ENCODE measurements around the gene TUBGCP3. TPM values are rescaled to one million over a fixed set of nuclear protein-coding genes. Genes with fewer than 3 reads are reported as not detected.
A peak's percentile ranks its signal among the peaks of the same experiment; 100 is the strongest.

Gene TUBGCP3
- total RNA-seq, 1 donor from 2014 or later: 37.4 TPM

DNA sequence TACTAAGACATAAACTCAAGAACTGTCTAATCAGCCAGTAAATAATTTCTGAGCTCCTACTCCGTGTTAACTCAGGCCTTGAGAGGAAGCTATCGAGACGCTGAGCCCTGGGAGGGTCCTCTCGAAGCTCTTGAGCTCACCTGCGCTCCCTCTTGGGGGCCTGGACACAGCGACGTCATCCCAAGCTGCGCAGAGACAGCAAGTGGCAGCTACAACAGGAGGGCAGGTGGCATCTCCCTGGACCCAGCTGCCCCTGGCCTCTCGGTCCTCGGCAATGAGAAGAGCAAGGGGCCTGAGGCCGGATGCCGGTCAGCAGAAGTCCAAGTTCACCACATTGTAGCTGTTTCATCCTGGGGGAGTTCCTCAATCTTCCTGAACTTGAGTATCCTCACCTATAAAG is 30.5 kb upstream of the TUBGCP3 start:
- Mint-ChIP-seq H3K27me3 (ENCODE audit: low read depth) (peaks cover 29% of the 10 kb centered on the region), H3K36me3 (no peaks in the 10 kb centered on the region), H3K4me1 (peaks cover 5% of the 10 kb centered on the region), H3K4me3 (no peak overlapping the region), H3K27ac (no peak overlapping the region), H3K9me3 (no peaks in the 10 kb centered on the region)
- no peak for TF ChIP-seq CTCF (IDR thresholded peaks at IDR 0.05; ENCODE audit: unreplicated experiment)
- DNase-seq (ENCODE audit: low spot score in 2 of 2, unreplicated experiment in 2 of 2): no peak

- Mint-ChIP-seq H3K36me3 (no peaks in the 10 kb centered on the region), H3K27me3 (ENCODE audit: low read depth) (peaks cover 29% of the 10 kb centered on the region), H3K27ac (no peak overlapping the region), H3K9me3 (no peaks in the 10 kb centered on the region), H3K4me1 (peaks cover 5% of the 10 kb centered on the region), H3K4me3 (no peak overlapping the region)
- TF ChIP-seq CTCF (IDR thresholded peaks at IDR 0.05; ENCODE audit: unreplicated experiment): no peak
- DNase-seq (ENCODE audit: low spot score in 2 of 2, unreplicated experiment in 2 of 2): no peak
Observed at GRCh38 chr13:112617754-112618375, 29.9 kb upstream of the TUBGCP3 start.

GRCh38 chr13:112616586-112617362 is 28.8 kb upstream of the TUBGCP3 start:
- H3K36me3 Mint-ChIP-seq: no peaks in the 10 kb centered on the region
- TF ChIP-seq CTCF (IDR thresholded peaks at IDR 0.05; ENCODE audit: unreplicated experiment): peak; percentile 32
- no peak overlapping the region for H3K4me3 Mint-ChIP-seq
- no peak overlapping the region for H3K27ac Mint-ChIP-seq
- no peaks in the 10 kb centered on the region for H3K9me3 Mint-ChIP-seq
- peaks cover 26% of the 10 kb centered on the region for H3K27me3 Mint-ChIP-seq (ENCODE audit: low read depth)
- no peak for DNase-seq (ENCODE audit: low spot score in 2 of 2, unreplicated experiment in 2 of 2)
- peaks cover 5% of the 10 kb centered on the region for H3K4me1 Mint-ChIP-seq

DNA sequence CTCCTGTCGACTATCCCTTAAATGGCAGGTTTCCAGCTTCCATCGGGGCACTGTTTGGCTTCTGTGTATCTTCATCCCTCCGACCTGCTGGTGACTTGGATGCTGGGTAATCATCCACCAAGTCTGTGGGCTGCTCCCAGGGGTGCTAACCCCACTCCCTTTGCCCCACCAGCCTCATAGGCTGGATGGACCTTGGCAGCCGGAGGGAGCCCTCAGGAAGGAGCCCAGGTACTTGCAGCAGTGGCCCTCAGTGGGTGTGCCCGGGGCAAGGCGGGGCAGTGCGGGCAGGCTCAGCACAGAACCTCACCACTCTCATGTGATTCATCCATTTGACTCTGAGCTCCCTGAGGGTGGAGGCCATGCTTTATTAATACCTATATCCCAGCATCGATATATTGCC is 27.4 kb upstream of the TUBGCP3 start:
- TF ChIP-seq CTCF (IDR thresholded peaks at IDR 0.05; ENCODE audit: unreplicated experiment): no peak
- Mint-ChIP-seq H3K9me3 (no peaks in the 10 kb centered on the region), H3K36me3 (no peaks in the 10 kb centered on the region)

GRCh38 chr13:112614835-112615234 is 26.9 kb upstream of the TUBGCP3 start:
- Mint-ChIP-seq H3K36me3 (no peaks in the 10 kb centered on the region), H3K9me3 (no peaks in the 10 kb centered on the region), H3K27ac (no peak overlapping the region), H3K27me3 (ENCODE audit: low read depth) (peaks cover 33% of the 10 kb centered on the region), H3K4me1 (peaks cover under 1% of the 10 kb centered on the region), H3K4me3 (no peak overlapping the region)
- no peak for TF ChIP-seq CTCF (IDR thresholded peaks at IDR 0.05; ENCODE audit: unreplicated experiment)
- no peak for DNase-seq (ENCODE audit: low spot score in 2 of 2, unreplicated experiment in 2 of 2)

More for the DNA sequence above, 27.4 kb upstream of the TUBGCP3 start:
- Mint-ChIP-seq H3K4me3 (no peak overlapping the region), H3K27ac (no peak overlapping the region), H3K4me1 (peaks cover 5% of the 10 kb centered on the region), H3K27me3 (ENCODE audit: low read depth) (peaks cover 31% of the 10 kb centered on the region)
- no peak for DNase-seq (ENCODE audit: low spot score in 2 of 2, unreplicated experiment in 2 of 2)

All from mesothelial cell of epicardium (in vitro differentiated cells).